Adipocyte (in vitro differentiated cells): ENCODE measurements around the gene PLEKHA7.

Source experiments
- DNase-seq: peaks from one replicate; pipeline ENCODE4 v3.0.0-alpha.2; 2015; ENCODE audit warnings: low read depth
- H3K27me3 ChIP-seq: replicated peaks from 2 replicates; pipeline ENCODE4 v1.7.0; 2013; ENCODE audit warnings: mild to moderate bottlenecking, low read length, moderate library complexity; ENCODE audit not compliant: control insufficient read depth, insufficient read depth
- H3K36me3 ChIP-seq: 2 replicates; pipeline ENCODE4 v1.7.0; 2013; ENCODE audit warnings: low read length, mild to moderate bottlenecking, moderate library complexity; ENCODE audit not compliant: control insufficient read depth, insufficient read depth, severe bottlenecking
- H3K4me1 ChIP-seq: 2 replicates; pipeline ENCODE4 v1.7.0; 2013; ENCODE audit warnings: mild to moderate bottlenecking, low read length, moderate library complexity; ENCODE audit not compliant: control insufficient read depth, insufficient read depth
- H3K4me3 ChIP-seq: 2 replicates; pipeline ENCODE4 v1.7.0; 2013; ENCODE audit warnings: mild to moderate bottlenecking, low read length, moderate library complexity
- H3K9ac ChIP-seq: 2 replicates; pipeline ENCODE4 v1.7.0; 2013; ENCODE audit warnings: mild to moderate bottlenecking, low read length, moderate library complexity
- H3K9me3 ChIP-seq: 2 replicates; pipeline ENCODE4 v1.7.0; 2013; ENCODE audit warnings: mild to moderate bottlenecking, low read length, moderate library complexity; ENCODE audit not compliant: control insufficient read depth

Gene PLEKHA7

GRCh38 chr11:16846305-16846704 lies 167.9 kb downstream of the PLEKHA7 start:
- Histone ChIP-seq H3K36me3 (peaks cover 22% of the 10 kb centered on the region), H3K4me1 (peaks cover 4% of the 10 kb centered on the region), H3K27me3 (no peaks in the 10 kb centered on the region), H3K9ac (no peak overlapping the region), H3K4me3 (no peak overlapping the region), H3K9me3 (no peaks in the 10 kb centered on the region)
- no peak for DNase-seq

- Histone ChIP-seq H3K9me3 (no peaks in the 10 kb centered on the region), H3K4me3 (no peak overlapping the region), H3K9ac (no peak overlapping the region), H3K36me3 (peaks cover 13% of the 10 kb centered on the region), H3K4me1 (peaks cover 4% of the 10 kb centered on the region), H3K27me3 (no peaks in the 10 kb centered on the region)
- DNase-seq = no peak
Measured at GRCh38 chr11:16844268-16844771, 169.9 kb downstream of the PLEKHA7 start.

GRCh38 chr11:16843294-16843693 lies 170.9 kb downstream of the PLEKHA7 start:
- H3K9me3 ChIP-seq = no peaks in the 10 kb centered on the region
- H3K4me1 ChIP-seq = peaks cover 4% of the 10 kb centered on the region
- peaks cover 8% of the 10 kb centered on the region for H3K36me3 ChIP-seq
- H3K4me3 ChIP-seq = no peak overlapping the region
- H3K9ac ChIP-seq = no peak overlapping the region
- H3K27me3 ChIP-seq = no peaks in the 10 kb centered on the region
- DNase-seq = no peak

- no peaks in the 10 kb centered on the region for H3K27me3 ChIP-seq
- H3K36me3 ChIP-seq = peaks cover 8% of the 10 kb centered on the region
- no peak overlapping the region for H3K4me3 ChIP-seq
- H3K9me3 ChIP-seq = no peaks in the 10 kb centered on the region
- H3K9ac ChIP-seq = no peak overlapping the region
- no peak for DNase-seq
- peaks cover 4% of the 10 kb centered on the region for H3K4me1 ChIP-seq
Measured at GRCh38 chr11:16841984-16842383, 172.2 kb downstream of the PLEKHA7 start.

- H3K36me3 ChIP-seq = peaks cover 8% of the 10 kb centered on the region
Measured at GRCh38 chr11:16841481-16841880, 172.7 kb downstream of the PLEKHA7 start.

GRCh38 chr11:16840951-16841350 lies 173.3 kb downstream of the PLEKHA7 start:
- DNase-seq = no peak
- Histone ChIP-seq H3K36me3 (peaks cover 8% of the 10 kb centered on the region), H3K4me1 (no peaks in the 10 kb centered on the region), H3K9ac (no peak overlapping the region), H3K4me3 (no peak overlapping the region), H3K9me3 (no peaks in the 10 kb centered on the region), H3K27me3 (no peaks in the 10 kb centered on the region)

More at GRCh38 chr11:16841481-16841880, 172.7 kb downstream of the PLEKHA7 start:
- Histone ChIP-seq H3K4me3 (no peak overlapping the region), H3K9me3 (no peaks in the 10 kb centered on the region), H3K4me1 (peaks cover 2% of the 10 kb centered on the region), H3K9ac (no peak overlapping the region), H3K27me3 (no peaks in the 10 kb centered on the region)
- no peak for DNase-seq

- H3K9ac ChIP-seq = no peak overlapping the region
- no peak for DNase-seq
- no peaks in the 10 kb centered on the region for H3K4me1 ChIP-seq
- no peak overlapping the region for H3K4me3 ChIP-seq
- H3K27me3 ChIP-seq = no peaks in the 10 kb centered on the region
- H3K36me3 ChIP-seq = peaks cover 8% of the 10 kb centered on the region
- no peaks in the 10 kb centered on the region for H3K9me3 ChIP-seq
Measured at GRCh38 chr11:16839821-16840220, 174.4 kb downstream of the PLEKHA7 start.

- H3K27me3 ChIP-seq = no peaks in the 10 kb centered on the region
- no peak for DNase-seq
- H3K4me1 ChIP-seq = no peaks in the 10 kb centered on the region
- H3K4me3 ChIP-seq = no peak overlapping the region
- H3K9ac ChIP-seq = no peak overlapping the region
- H3K36me3 ChIP-seq = no peaks in the 10 kb centered on the region
- H3K9me3 ChIP-seq = no peaks in the 10 kb centered on the region
Measured at GRCh38 chr11:16834384-16834783, 179.8 kb downstream of the PLEKHA7 start.

- Histone ChIP-seq H3K4me3 (no peak overlapping the region), H3K27me3 (no peaks in the 10 kb centered on the region), H3K9me3 (no peaks in the 10 kb centered on the region), H3K4me1 (no peaks in the 10 kb centered on the region), H3K9ac (no peak overlapping the region), H3K36me3 (no peaks in the 10 kb centered on the region)
- no peak for DNase-seq
Measured at GRCh38 chr11:16833026-16833425, 181.2 kb downstream of the PLEKHA7 start.

- Histone ChIP-seq H3K9me3 (no peaks in the 10 kb centered on the region), H3K4me3 (no peak overlapping the region), H3K27me3 (no peaks in the 10 kb centered on the region), H3K9ac (no peak overlapping the region), H3K4me1 (no peaks in the 10 kb centered on the region), H3K36me3 (no peaks in the 10 kb centered on the region)
- DNase-seq = no peak
Measured at GRCh38 chr11:16832193-16832539, 182.0 kb downstream of the PLEKHA7 start.

- no peaks in the 10 kb centered on the region for H3K36me3 ChIP-seq
- no peaks in the 10 kb centered on the region for H3K4me1 ChIP-seq
- peak; percentile 11 for DNase-seq
- H3K9ac ChIP-seq = no peak overlapping the region
- H3K4me3 ChIP-seq = no peak overlapping the region
- H3K27me3 ChIP-seq = no peaks in the 10 kb centered on the region
- H3K9me3 ChIP-seq = no peaks in the 10 kb centered on the region
Measured at GRCh38 chr11:16831316-16832192, 182.7 kb downstream of the PLEKHA7 start.
